ENCODE results near the gene B4GALT6.
A peak's percentile ranks its signal among the peaks of the same experiment; 100 is the strongest.

B4GALT6 gene

GRCh38 chr18:31631526-31631925, 52.9 kb downstream of the B4GALT6 start:
- DNase-seq: no peak

- no peak for DNase-seq
Observed at GRCh38 chr18:31630549-31630948, 53.8 kb downstream of the B4GALT6 start.

GRCh38 chr18:31626409-31626808, 58.0 kb downstream of the B4GALT6 start:
- DNase-seq: no peak

- DNase-seq: no peak
Observed at GRCh38 chr18:31624892-31625640, 59.3 kb downstream of the B4GALT6 start.

GRCh38 chr18:31619291-31619690, 65.1 kb downstream of the B4GALT6 start:
- DNase-seq: no peak

GRCh38 chr18:31618801-31619200, 65.6 kb downstream of the B4GALT6 start:
- DNase-seq: no peak

- DNase-seq: no peak
Observed at GRCh38 chr18:31617031-31617717, 67.2 kb downstream of the B4GALT6 start.

- DNase-seq: no peak
Observed at GRCh38 chr18:31616586-31616985, 67.8 kb downstream of the B4GALT6 start.

- no peak for DNase-seq
Observed at GRCh38 chr18:31614044-31614443, 70.3 kb downstream of the B4GALT6 start.

GRCh38 chr18:31612124-31612523, 72.3 kb downstream of the B4GALT6 start:
- no peak for DNase-seq

GRCh38 chr18:31611511-31611910, 72.9 kb downstream of the B4GALT6 start:
- DNase-seq: no peak

GRCh38 chr18:31610286-31611205, 73.8 kb downstream of the B4GALT6 start:
- DNase-seq: no peak

- peak; percentile 6 for DNase-seq
Observed at GRCh38 chr18:31609886-31610285, 74.5 kb downstream of the B4GALT6 start.

- DNase-seq: no peak
Observed at GRCh38 chr18:31607384-31607783, 77.0 kb downstream of the B4GALT6 start.

GRCh38 chr18:31606265-31606664, 78.1 kb downstream of the B4GALT6 start:
- DNase-seq: no peak

GRCh38 chr18:31603315-31603714, 81.1 kb downstream of the B4GALT6 start:
- DNase-seq: no peak

- DNase-seq: no peak
Observed at GRCh38 chr18:31598021-31598805, 86.2 kb downstream of the B4GALT6 start.

GRCh38 chr18:31596081-31596872, 88.1 kb downstream of the B4GALT6 start:
- DNase-seq: no peak

GRCh38 chr18:31595121-31595771, 89.1 kb downstream of the B4GALT6 start:
- no peak for DNase-seq

- no peak for DNase-seq
Observed at GRCh38 chr18:31592506-31593157, 91.7 kb downstream of the B4GALT6 start.

GRCh38 chr18:31591628-31592027, 92.8 kb downstream of the B4GALT6 start, which contains the start of gene TTR:
Gene TTR, plus strand, starts transcription at chr18:31591877. Its CDS starts 26 bp downstream, at chr18:31591903.
- DNase-seq: no peak

Data from NCI-H226 (cell line).